OCI-LY7 (cell line): Measurements from ENCODE around the gene GOLGA7B.

ENCODE experiments used
- EZH2phosphoT487 ChIP-seq: fragments of 200-600 bp; sonication (generic); IDR thresholded peaks from 2 replicates; pipeline ENCODE4 v1.6.1; 2018; ENCODE audit warnings: low read depth, borderline replicate concordance, mild to moderate bottlenecking, mixed run types, antibody characterized with exemption, low read length, moderate library complexity, mixed read lengths
- TF ChIP-seq, protein P1 (sequence below): fragments of 200-600 bp; sonication (generic); conservative IDR thresholded peaks from 2 replicates; pipeline ENCODE4 v1.5.1; 2014; ENCODE audit warnings: mild to moderate bottlenecking, antibody characterized with exemption, low read length, moderate library complexity, mixed read lengths

DNA sequence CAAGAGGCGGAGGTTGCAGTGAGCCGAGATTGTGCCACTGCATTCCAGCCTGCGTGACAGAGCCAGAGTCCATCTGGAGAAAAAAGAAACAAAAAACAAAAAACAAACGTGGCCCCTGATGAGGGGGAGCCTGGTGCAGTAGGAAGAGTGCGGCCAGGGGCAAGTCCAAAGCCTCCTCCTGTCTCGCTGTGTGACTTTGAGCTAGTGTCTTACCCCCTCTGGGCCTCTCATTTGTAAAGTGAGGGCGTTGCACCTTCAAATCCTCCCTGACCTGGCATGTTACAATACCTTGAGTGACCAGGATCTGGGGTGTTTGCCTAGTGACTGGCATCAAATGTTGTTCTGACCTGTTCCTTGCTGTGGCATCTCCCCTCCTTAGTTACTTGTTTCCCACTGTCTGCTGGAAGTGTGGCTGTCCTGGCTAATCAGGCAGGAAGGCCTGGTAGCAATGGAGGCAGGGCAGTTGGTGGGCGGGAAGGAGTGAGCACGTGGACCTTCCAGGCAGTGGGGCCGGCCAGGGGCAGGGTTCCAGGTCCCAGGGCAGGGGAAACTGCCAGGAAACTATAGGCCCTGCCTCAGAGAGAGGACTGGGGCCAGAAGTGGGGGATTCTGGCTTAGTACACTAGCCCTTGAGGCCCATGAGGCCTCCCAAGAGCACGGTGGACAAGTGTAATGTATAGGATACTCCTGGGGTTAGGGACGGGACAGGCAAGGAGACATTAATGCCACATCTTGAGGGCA is 24.5 kb upstream of the GOLGA7B start:
- TF ChIP-seq, protein P1, sequence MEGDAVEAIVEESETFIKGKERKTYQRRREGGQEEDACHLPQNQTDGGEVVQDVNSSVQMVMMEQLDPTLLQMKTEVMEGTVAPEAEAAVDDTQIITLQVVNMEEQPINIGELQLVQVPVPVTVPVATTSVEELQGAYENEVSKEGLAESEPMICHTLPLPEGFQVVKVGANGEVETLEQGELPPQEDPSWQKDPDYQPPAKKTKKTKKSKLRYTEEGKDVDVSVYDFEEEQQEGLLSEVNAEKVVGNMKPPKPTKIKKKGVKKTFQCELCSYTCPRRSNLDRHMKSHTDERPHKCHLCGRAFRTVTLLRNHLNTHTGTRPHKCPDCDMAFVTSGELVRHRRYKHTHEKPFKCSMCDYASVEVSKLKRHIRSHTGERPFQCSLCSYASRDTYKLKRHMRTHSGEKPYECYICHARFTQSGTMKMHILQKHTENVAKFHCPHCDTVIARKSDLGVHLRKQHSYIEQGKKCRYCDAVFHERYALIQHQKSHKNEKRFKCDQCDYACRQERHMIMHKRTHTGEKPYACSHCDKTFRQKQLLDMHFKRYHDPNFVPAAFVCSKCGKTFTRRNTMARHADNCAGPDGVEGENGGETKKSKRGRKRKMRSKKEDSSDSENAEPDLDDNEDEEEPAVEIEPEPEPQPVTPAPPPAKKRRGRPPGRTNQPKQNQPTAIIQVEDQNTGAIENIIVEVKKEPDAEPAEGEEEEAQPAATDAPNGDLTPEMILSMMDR, result no peak
- no peak for TF ChIP-seq EZH2phosphoT487
